Activated CD4-positive, alpha-beta T cell treated with anti-CD3 and anti-CD28 coated beads for 36 hours (primary cell): ENCODE data around the gene OR51B6. TPM values are rescaled to one million over a fixed set of nuclear protein-coding genes. Genes with fewer than 3 reads are reported as not detected.
"Not testable (repeated sequence)": the region's sequence is repeated elsewhere in the genome, so short reads cannot be mapped to it uniquely, and the experiment has no call there.

Source experiments
- ATAC-seq: fragments of 200-7000 bp; cut with Tn5 transposase; one replicate; pipeline ENCODE4 v1.10.0; 2021; ENCODE audit warnings: mild to moderate bottlenecking, moderate library complexity
- CTCF ChIA-PET: fragments of 350-600 bp; sonication (Branson Sonifier 250); formaldehyde crosslinking; loops from one replicate; lab custom pipeline; 2021; ENCODE audit warnings: antibody characterized with exemption; lab: Charles Lee
- POLR2A ChIA-PET: fragments of 350-600 bp; sonication (Branson Sonifier 250); formaldehyde crosslinking; loops from one replicate; lab custom pipeline; 2021; ENCODE audit warnings: antibody characterized with exemption, inconsistent platforms; lab: Charles Lee
- DNase-seq: peaks from one replicate; pipeline ENCODE4 v3.0.0-alpha.2; 2020
- H3K27ac Mint-ChIP-seq: one replicate; pipeline ENCODE4 v1.8.0; 2021; ENCODE audit warnings: mixed read lengths
- H3K27me3 Mint-ChIP-seq: one replicate; pipeline ENCODE4 v1.8.0; 2021; ENCODE audit warnings: mixed read lengths
- H3K36me3 Mint-ChIP-seq: one replicate; pipeline ENCODE4 v1.8.0; 2021; ENCODE audit warnings: low read depth, mixed read lengths
- H3K4me1 Mint-ChIP-seq: one replicate; pipeline ENCODE4 v1.8.0; 2021; ENCODE audit warnings: mixed read lengths
- H3K4me3 Mint-ChIP-seq: one replicate; pipeline ENCODE4 v1.8.0; 2021; ENCODE audit warnings: mild to moderate bottlenecking, moderate library complexity, mixed read lengths
- H3K9me3 Mint-ChIP-seq: one replicate; pipeline ENCODE4 v1.8.0; 2021; ENCODE audit warnings: low read depth, mixed read lengths
- intact Hi-C, 2 experiments: fragments of 100-400 bp; cut with DNase I in 1 of 2; cut with micrococcal nuclease in 1 of 2; formaldehyde crosslinking; loops; one replicate each; pipeline versions ENCODE4 v1.14.2 to v1.15.1; 2022 to 2024; cut with DNase I, micrococcal nuclease
- total RNA-seq, 2 experiments: library from RNA; stranded (reverse); gene quantifications; one replicate each; pipeline ENCODE4 v1.2.3, GENCODE V29; 2021

Gene OR51B6, protein sequence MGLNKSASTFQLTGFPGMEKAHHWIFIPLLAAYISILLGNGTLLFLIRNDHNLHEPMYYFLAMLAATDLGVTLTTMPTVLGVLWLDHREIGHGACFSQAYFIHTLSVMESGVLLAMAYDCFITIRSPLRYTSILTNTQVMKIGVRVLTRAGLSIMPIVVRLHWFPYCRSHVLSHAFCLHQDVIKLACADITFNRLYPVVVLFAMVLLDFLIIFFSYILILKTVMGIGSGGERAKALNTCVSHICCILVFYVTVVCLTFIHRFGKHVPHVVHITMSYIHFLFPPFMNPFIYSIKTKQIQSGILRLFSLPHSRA
- total RNA-seq, result not detected

DNA sequence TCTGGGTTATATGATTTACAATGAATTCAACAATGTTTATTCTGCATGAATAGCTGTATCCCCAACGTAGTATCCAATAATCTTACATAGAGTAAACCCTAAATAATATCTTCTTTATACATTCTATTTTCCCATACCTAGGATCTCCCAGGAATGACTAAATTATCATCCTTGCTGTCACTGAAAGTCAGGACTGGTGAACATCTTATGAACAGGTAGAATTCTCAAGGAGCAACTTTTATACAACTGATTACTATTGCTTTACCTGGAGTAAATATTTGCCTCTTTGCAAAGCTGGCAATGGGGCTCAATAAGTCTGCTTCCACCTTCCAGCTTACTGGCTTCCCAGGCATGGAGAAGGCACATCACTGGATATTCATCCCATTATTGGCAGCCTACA, at the start of gene OR51B6:
Gene OR51B6 (plus strand): TSS at position 301 of the 400 bp plus-strand sequence. CDS start 0 bp downstream, at position 301.
- POLR2A ChIA-PET, result no interaction called here
- ATAC-seq (no peak), DNase-seq (no peak)
- H3K4me3 Mint-ChIP-seq, result no peak within 1 kb of the TSS
- intact Hi-C loops, result no loop called here
- no peak within 1 kb of the TSS for H3K27ac Mint-ChIP-seq
- H3K27me3 Mint-ChIP-seq, result peaks cover 12% of the 10 kb centered on the region
- CTCF ChIA-PET, result no interaction called here
- no peaks in the 10 kb centered on the region for H3K36me3 Mint-ChIP-seq
- H3K4me1 Mint-ChIP-seq, result no peaks in the 10 kb centered on the region
- no peaks in the 10 kb centered on the region for H3K9me3 Mint-ChIP-seq

DNA sequence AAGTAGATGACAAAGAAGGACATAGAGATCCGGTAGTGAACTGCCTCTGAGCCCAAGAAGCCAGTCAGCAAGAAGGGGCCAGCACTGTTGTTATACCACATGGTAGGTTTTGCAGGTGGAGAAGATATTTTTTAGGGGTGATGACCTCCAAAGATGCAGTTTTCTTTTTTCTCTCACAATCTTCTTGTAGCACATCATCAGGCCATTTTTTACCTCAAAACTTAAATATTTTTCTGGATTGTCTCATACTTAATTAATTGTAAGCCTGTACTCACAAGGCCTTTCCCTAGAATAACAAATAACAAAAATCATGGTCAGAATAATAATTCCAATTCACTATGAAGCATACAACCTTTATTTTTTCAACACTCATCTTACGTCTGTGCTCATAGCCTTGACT, 49.5 kb upstream of the OR51B6 start, which contains the start of gene OR51B4:
Gene OR51B4 (minus strand): TSS at position 101 of the 400 bp plus-strand sequence. CDS start 0 bp downstream, at position 101.
- ChIA-PET CTCF (no interaction called here), POLR2A (no interaction called here)
- Mint-ChIP-seq H3K36me3 (no peaks in the 10 kb centered on the region), H3K27ac (no peak within 1 kb of the TSS), H3K4me1 (no peaks in the 10 kb centered on the region), H3K27me3 (peaks cover 12% of the 10 kb centered on the region), H3K4me3 (no peak within 1 kb of the TSS), H3K9me3 (no peaks in the 10 kb centered on the region)
- DNase-seq, result no peak
- intact Hi-C loops, result no loop called here
- no peak for ATAC-seq

DNA sequence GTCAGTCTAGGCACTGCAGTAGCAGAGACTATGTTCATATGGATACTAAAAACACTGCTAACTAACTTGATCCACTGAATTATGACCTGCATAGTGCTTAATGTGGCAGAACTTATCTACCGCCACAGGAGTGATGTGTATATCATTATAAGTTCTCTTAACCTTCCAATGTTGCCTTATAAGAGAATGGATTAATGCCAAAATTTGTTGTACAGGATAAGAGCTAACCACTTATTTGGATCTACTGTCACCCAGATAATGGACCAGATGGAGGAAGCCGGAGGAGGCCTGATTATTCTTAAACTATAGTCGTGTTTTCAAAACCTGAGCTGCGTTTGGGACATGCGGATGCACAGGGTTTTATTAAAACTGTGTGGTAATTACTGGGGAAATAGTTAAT, 47.7 kb upstream of the OR51B6 start:
- DNase-seq (no peak), ATAC-seq (no peak)
- Mint-ChIP-seq H3K9me3 (no peaks in the 10 kb centered on the region), H3K27ac (no peak overlapping the region), H3K27me3 (peaks cover 8% of the 10 kb centered on the region), H3K36me3 (no peaks in the 10 kb centered on the region), H3K4me1 (no peaks in the 10 kb centered on the region), H3K4me3 (no peak overlapping the region)
- intact Hi-C loops, result no loop called here
- POLR2A ChIA-PET, result no interaction called here
- CTCF ChIA-PET, result interaction anchor here (0.6 kb wide), 1 partner anchor 35 kb away, joined by 3 read pairs; no protein-coding TSS in a partner anchor

DNA sequence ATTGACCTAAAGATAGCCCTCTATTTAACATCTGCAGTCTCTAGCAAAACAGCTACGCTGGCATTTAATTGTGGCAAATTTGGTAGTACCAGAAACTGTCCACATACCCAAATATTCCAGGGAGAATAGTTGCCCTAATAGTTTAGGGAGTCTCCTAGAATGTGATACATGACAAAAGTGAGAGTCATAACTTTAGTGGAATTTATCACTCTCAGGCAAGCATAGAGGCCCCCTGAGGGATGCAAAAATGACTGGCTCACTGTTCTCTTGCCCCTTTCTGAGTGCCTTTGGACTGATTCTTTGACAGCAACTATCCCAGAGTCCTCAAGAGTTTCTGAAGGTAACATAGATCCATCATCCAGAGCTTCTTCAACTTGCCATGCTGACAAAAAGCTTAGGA, 47.3 kb upstream of the OR51B6 start:
- Mint-ChIP-seq H3K27me3 (peaks cover 8% of the 10 kb centered on the region), H3K36me3 (no peaks in the 10 kb centered on the region), H3K4me1 (no peaks in the 10 kb centered on the region), H3K4me3 (no peak overlapping the region), H3K9me3 (no peaks in the 10 kb centered on the region), H3K27ac (no peak overlapping the region)
- POLR2A ChIA-PET, result no interaction called here
- ATAC-seq (no peak), DNase-seq (no peak)
- CTCF ChIA-PET, result interaction anchor here (0.6 kb wide), 2 partner anchors 15 to 36 kb away, joined by 3 read pairs; no protein-coding TSS in a partner anchor
- intact Hi-C loops, result no loop called here

DNA sequence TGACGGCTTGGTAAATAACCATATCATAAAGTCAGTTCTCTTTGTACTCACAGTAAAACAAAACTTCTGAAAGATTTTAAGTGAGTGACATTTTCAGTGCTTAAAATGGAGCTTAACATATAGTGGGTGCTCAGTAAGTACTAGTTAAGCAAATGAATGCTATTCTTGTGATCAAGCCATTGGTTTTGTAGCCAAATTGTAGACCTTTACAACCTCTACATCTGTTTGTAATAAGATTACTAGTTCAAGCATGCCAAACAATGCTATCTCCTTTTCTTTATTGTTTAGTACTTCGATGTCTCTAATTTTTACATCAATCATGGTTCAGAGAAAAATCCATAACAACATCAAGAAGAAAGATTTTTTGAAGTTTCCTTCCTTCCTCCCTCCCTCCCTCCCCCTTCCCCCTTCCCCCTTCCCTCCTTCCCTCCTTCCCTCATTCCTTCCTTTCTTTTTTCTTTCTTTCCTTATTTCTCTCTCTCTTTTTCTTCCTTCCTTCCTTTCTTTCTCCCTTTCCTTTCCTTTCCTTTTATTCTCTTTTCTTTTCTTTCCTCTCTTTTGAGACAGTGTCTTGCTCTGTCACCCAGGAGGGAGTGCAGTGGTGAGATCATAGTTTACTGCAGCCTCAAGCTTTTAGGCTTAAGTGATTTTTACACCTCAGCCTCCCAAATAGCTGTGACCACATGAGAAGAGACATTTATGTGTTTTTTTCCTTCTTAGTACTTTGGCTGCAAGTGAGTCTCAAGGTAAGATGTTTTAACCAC, 43.9 kb upstream of the OR51B6 start:
- ATAC-seq, result no peak
- CTCF ChIA-PET, result no interaction called here
- Mint-ChIP-seq H3K27ac (no peak overlapping the region), H3K36me3 (no peaks in the 10 kb centered on the region), H3K4me3 (no peak overlapping the region), H3K4me1 (no peaks in the 10 kb centered on the region), H3K9me3 (no peaks in the 10 kb centered on the region), H3K27me3 (peaks cover 7% of the 10 kb centered on the region)
- intact Hi-C loops, result no loop called here
- DNase-seq, result no peak
- POLR2A ChIA-PET, result no interaction called here

- POLR2A ChIA-PET, result no interaction called here
- H3K4me1 Mint-ChIP-seq, result no peaks in the 10 kb centered on the region
- H3K4me3 Mint-ChIP-seq, result no peak overlapping the region
- no peak overlapping the region for H3K27ac Mint-ChIP-seq
- intact Hi-C loops, result no loop called here
- CTCF ChIA-PET, result no interaction called here
- no peaks in the 10 kb centered on the region for H3K9me3 Mint-ChIP-seq
- ATAC-seq, result no peak
- peaks cover 5% of the 10 kb centered on the region for H3K27me3 Mint-ChIP-seq
- DNase-seq, result no peak
- no peaks in the 10 kb centered on the region for H3K36me3 Mint-ChIP-seq
Measured at GRCh38 chr11:5310423-5310822, 40.9 kb upstream of the OR51B6 start.

DNA sequence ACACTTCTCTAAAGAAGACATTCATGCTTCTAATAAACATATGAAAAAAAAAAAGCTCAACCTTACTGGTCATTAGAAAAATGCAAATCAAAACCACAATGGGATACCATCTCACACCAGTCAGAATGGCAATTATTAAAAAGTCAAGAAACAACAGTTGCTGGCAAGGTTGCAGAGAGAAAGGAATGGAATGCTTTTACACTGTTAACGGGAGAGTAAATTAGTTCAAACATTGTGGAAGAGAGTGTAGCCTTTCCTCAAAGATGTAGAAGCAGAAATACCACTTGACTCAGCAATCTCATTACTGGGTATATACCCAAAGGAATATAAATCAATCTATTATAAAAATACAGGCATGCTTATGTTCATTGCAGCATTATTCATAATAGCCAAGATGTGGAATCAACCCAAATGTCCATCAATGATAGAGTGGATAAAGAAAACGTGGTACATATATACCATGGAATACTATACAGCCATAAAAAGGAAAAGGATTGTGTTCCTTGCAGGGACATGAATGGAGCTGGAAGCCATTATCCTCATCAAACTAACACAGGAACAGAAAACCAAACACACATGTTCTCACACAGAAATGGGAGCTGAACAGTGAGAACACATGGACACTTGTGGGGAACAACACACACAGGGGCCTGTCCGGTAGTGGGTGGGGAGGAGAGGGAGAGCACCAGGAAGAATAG, 37.8 kb upstream of the OR51B6 start:
- H3K27ac Mint-ChIP-seq, CTCF ChIA-PET, H3K27me3 Mint-ChIP-seq, DNase-seq, POLR2A ChIA-PET, H3K4me3 Mint-ChIP-seq, H3K9me3 Mint-ChIP-seq, ATAC-seq, H3K36me3 Mint-ChIP-seq, H3K4me1 Mint-ChIP-seq, intact Hi-C loops: not testable (repeated sequence)

DNA sequence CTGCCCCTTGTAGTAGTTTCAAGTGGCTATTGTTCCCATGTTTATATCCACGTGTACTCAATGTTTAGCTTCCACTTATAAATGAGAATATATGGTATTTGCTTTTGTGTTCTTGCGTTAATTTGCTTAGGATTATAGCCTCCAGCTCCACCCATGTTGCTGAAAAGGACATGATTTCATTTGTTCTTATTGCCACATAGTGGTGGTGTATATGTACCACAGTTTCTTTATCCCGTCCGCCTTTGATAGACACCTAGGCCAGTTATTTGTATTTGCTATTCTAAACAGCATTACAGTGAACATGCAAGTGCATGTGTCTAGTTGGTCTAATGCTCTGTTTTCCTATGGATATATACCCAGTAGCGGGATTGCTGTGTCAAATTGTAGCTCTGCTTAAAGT, 34.0 kb upstream of the OR51B6 start:
- intact Hi-C loops, result no loop called here
- no peak overlapping the region for H3K4me3 Mint-ChIP-seq
- ChIA-PET POLR2A (interaction anchor here (0.6 kb wide), 1 partner anchor 119 kb away, joined by 5 read pairs; no protein-coding TSS in a partner anchor), CTCF (no interaction called here)
- no peaks in the 10 kb centered on the region for H3K4me1 Mint-ChIP-seq
- no peak for DNase-seq
- H3K27me3 Mint-ChIP-seq, result peaks cover 2% of the 10 kb centered on the region
- H3K9me3 Mint-ChIP-seq, result peaks cover 1% of the 10 kb centered on the region
- H3K27ac Mint-ChIP-seq, result no peak overlapping the region
- no peaks in the 10 kb centered on the region for H3K36me3 Mint-ChIP-seq
- no peak for ATAC-seq

DNA sequence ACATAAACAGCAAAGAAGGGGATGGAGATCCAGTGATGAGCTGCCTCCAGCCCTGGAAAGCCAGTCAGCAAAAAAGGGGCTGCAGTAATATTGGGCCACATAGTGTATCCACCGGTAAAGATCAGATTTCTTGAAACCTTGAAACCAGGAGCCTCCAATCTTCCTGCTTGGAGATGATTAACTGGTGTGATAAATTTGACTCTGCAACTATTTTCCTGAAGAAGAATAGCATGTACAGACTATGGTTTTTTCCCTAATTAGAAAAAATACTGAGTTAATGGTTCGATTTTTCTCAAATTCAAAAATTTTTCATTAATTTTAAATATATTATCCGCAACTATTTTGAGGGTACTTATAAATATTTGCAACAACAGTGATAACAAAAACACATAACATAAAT, 27.1 kb upstream of the OR51B6 start, which contains the start of gene OR51B2:
Gene OR51B2 (minus strand): TSS at position 101 of the 400 bp plus-strand sequence. CDS start 0 bp downstream, at position 101.
- Mint-ChIP-seq H3K27ac (no peak within 1 kb of the TSS), H3K9me3 (no peaks in the 10 kb centered on the region), H3K4me3 (no peak within 1 kb of the TSS), H3K27me3 (peaks cover 3% of the 10 kb centered on the region), H3K36me3 (no peaks in the 10 kb centered on the region), H3K4me1 (no peaks in the 10 kb centered on the region)
- POLR2A ChIA-PET, result no interaction called here
- CTCF ChIA-PET, result no interaction called here
- DNase-seq, result no peak
- intact Hi-C loops, result no loop called here
- no peak for ATAC-seq

DNA sequence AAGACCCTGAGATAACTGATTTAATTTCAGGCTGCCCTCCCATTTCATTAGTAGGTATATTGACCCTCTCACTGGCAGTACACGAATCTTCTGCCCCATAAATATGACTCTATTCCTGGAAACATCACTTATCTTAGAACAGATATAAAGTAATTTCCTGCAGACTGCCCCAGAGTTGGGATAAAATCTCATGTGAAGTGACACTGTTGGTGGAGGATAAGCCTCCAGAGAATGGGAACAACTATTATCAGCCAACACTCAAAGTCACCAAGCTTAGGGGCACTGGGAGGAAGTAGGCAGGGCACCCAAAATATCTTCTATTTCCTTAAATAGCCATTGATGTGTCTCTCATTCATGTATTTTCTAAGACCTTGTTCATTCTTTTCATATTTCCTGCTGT, 16.1 kb upstream of the OR51B6 start:
- Mint-ChIP-seq H3K4me1 (no peaks in the 10 kb centered on the region), H3K4me3 (no peak overlapping the region), H3K27me3 (peaks cover 6% of the 10 kb centered on the region), H3K9me3 (no peaks in the 10 kb centered on the region), H3K36me3 (no peaks in the 10 kb centered on the region), H3K27ac (no peak overlapping the region)
- CTCF ChIA-PET, result no interaction called here
- ATAC-seq (no peak), DNase-seq (no peak)
- intact Hi-C loops, result no loop called here
- POLR2A ChIA-PET, result no interaction called here

GRCh38 chr11:5336331-5336730, 15.0 kb upstream of the OR51B6 start:
- Mint-ChIP-seq H3K27me3 (peaks cover 11% of the 10 kb centered on the region), H3K27ac (no peak overlapping the region), H3K4me3 (no peak overlapping the region), H3K36me3 (no peaks in the 10 kb centered on the region), H3K4me1 (no peaks in the 10 kb centered on the region), H3K9me3 (no peaks in the 10 kb centered on the region)
- ATAC-seq (no peak), DNase-seq (no peak)
- POLR2A ChIA-PET, result no interaction called here
- intact Hi-C loops, result no loop called here
- CTCF ChIA-PET, result no interaction called here
